NB4 (cell line): ENCODE results near the gene PDE1A.
"Not testable (repeated sequence)": the region's sequence is repeated elsewhere in the genome, so short reads cannot be mapped to it uniquely, and the experiment has no call there.

Experiments
- DNase-seq: peaks from one replicate; pipeline ENCODE4 v3.0.0; 2010; ENCODE audit warnings: low read depth
- H3K4me3 ChIP-seq: one replicate; pipeline ENCODE4 v1.5.1; 2011; ENCODE audit warnings: mild to moderate bottlenecking, low read depth, low read length, moderate library complexity
- MAX ChIP-seq: IDR thresholded peaks from 2 replicates; pipeline ENCODE4 v1.6.1; 2011; ENCODE audit warnings: low read depth, low read length
- MYC ChIP-seq: IDR thresholded peaks from 2 replicates; pipeline ENCODE4 v1.6.1; 2011; ENCODE audit warnings: low read depth, low read length
- POLR2A ChIP-seq: IDR thresholded peaks from 2 replicates; pipeline ENCODE4 v1.6.1; 2011; ENCODE audit warnings: mild to moderate bottlenecking; ENCODE audit not compliant: insufficient read length; ENCODE audit errors: extremely low read depth
- TF ChIP-seq, protein P1 (sequence below): IDR thresholded peaks from one replicate; pipeline ENCODE4 v1.5.1; 2012; ENCODE audit warnings: low read depth, low read length

PDE1A gene

DNA sequence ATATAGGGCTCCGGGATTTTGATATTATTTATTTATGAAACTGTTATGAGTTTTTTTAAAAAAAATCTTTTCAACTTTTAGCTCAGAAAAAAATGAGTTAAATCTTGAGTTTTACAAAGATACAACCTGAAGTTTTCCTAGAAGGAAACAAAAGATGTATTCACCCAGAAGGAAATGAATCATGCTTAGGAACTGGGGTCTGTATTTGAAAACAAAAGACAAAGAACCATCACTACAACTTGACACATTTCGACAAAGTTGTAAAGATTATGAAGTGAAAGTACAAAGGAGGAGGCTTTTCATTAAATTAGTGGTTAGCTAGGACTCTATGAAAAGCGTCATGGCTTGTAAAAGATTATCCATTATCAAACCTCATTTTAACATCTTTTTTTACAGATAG, 143.3 kb downstream of the PDE1A start:
- TF ChIP-seq, protein P1, sequence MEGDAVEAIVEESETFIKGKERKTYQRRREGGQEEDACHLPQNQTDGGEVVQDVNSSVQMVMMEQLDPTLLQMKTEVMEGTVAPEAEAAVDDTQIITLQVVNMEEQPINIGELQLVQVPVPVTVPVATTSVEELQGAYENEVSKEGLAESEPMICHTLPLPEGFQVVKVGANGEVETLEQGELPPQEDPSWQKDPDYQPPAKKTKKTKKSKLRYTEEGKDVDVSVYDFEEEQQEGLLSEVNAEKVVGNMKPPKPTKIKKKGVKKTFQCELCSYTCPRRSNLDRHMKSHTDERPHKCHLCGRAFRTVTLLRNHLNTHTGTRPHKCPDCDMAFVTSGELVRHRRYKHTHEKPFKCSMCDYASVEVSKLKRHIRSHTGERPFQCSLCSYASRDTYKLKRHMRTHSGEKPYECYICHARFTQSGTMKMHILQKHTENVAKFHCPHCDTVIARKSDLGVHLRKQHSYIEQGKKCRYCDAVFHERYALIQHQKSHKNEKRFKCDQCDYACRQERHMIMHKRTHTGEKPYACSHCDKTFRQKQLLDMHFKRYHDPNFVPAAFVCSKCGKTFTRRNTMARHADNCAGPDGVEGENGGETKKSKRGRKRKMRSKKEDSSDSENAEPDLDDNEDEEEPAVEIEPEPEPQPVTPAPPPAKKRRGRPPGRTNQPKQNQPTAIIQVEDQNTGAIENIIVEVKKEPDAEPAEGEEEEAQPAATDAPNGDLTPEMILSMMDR: no peak
- TF ChIP-seq MAX (no peak), MYC (no peak), POLR2A (no peak)
- no peak for DNase-seq
- H3K4me3 ChIP-seq: no peak overlapping the region

- no peak overlapping the region for H3K4me3 ChIP-seq
- DNase-seq: no peak
- TF ChIP-seq MYC (no peak), MAX (no peak), POLR2A (no peak)
- TF ChIP-seq, protein P1: no peak
Measured at GRCh38 chr2:182281276-182281675, 145.6 kb downstream of the PDE1A start.

DNA sequence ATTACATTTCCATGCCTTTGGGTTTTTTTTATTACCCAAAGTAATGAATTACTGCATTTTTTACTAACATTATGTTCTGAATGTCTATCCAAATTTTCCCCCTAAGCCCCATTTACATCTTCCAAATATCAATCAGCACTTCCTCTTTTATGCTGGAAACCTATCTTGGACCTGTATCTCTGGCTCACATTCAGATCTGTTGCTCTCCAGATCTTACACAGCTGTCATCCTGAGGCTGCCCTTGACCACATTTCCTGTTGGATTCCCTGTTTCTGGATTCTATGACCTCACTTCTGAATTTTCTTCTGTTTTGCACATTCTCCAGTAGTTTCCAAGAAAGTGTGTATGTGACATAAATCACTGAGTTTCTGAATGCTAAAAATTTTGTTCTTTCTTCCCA, 146.7 kb downstream of the PDE1A start:
- H3K4me3 ChIP-seq: no peak overlapping the region
- TF ChIP-seq MAX: no peak
- TF ChIP-seq POLR2A: no peak
- no peak for TF ChIP-seq MYC
- TF ChIP-seq, protein P1: no peak
- DNase-seq: no peak

DNA sequence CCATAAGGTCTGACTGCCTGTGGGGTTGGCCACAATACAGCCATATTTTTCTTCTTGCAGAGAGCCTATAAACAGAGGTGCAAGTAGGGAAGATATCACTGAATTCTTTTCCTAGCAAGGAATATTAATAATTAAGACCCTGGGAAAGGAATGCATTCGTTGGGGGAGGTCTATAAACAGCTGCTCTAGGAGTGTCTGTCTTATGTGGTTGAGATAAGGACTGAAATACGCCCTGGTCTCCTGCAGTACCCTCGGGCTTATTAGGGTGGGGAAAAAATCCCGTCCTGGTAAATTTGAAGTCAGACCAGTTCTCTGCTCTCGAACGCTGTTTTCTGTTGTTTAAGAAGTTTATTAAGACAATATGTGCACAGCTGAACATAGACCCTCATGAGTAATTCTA, 150.2 kb downstream of the PDE1A start:
- DNase-seq, H3K4me3 ChIP-seq: not testable (repeated sequence)

- no peak for TF ChIP-seq POLR2A
- TF ChIP-seq MAX: no peak
- TF ChIP-seq MYC: no peak
- TF ChIP-seq, protein P1: no peak
- DNase-seq: no peak
Measured at GRCh38 chr2:182267971-182268370, 158.9 kb downstream of the PDE1A start.

GRCh38 chr2:182266909-182267308, 159.9 kb downstream of the PDE1A start:
- DNase-seq: no peak
- no peak overlapping the region for H3K4me3 ChIP-seq
- TF ChIP-seq, protein P1: no peak
- TF ChIP-seq MYC (no peak), POLR2A (no peak), MAX (no peak)

More at GRCh38 chr2:182267971-182268370, 158.9 kb downstream of the PDE1A start:
- H3K4me3 ChIP-seq: no peak overlapping the region
